HG03066 (cell line): ENCODE measurements around the gene TFEC.

ENCODE experiments used
- ATAC-seq: cut with Tn5 transposase; IDR thresholded peaks from one replicate; pipeline ENCODE4 v1.9.1; 2021; ENCODE audit warnings: low read depth; ENCODE audit not compliant: unreplicated experiment

Gene TFEC

DNA sequence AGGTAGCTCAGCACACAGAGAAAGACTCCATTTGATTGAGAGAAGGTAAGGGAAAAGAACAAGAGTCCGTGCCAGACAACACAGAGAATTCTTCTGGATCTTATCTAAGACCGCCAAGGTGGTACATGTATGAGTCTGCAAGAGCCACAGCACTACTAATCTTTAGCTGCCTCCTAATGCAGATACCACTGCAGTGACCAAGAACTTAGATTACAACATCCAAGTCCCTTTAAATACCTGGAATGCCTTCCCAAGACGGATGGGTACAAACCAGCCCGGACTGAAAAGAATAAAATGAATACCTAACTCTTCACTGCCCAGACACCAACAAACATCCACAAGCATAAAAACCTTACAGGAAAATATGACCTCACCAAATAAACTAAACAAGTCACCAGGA, 33.3 kb downstream of the TFEC start:
- ATAC-seq, result no peak

DNA sequence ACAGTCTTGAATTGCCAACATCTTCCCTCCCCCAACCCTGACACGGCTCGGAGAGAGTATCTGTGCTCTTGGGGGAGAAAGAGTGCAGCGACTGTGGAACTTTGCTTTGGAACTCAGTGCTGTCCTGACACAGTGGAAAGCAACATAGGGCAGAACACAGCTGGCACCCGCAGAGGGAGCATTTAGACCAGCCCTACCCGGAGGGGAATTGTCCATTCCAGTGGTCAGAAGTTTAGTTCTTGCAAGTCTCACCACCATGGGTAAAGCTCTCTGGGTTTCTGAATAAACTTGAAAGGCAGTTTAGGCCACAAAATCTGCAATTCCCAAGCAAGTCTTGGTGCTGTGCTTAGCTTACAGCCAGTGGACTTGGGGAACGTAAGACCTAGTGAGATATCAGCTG, 34.9 kb downstream of the TFEC start:
- no peak for ATAC-seq

DNA sequence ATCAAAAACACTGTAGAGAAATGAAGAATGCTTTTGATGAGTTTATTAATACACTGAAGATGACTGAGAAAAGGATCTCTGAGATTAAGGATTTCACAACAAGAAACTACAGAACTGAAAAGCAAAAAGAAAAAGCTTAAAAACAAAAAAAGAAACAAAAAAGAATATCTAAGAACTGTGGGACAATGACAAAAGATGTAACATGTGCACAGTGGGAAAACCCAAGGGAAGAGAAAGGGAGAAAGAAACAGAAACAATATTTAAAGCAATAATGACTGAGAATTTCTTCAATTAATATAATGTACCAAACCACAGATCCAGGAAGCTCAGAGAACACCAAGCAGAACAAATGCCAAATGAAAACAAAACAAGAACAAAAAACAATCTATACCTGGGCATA, 42.2 kb downstream of the TFEC start:
- no peak for ATAC-seq

DNA sequence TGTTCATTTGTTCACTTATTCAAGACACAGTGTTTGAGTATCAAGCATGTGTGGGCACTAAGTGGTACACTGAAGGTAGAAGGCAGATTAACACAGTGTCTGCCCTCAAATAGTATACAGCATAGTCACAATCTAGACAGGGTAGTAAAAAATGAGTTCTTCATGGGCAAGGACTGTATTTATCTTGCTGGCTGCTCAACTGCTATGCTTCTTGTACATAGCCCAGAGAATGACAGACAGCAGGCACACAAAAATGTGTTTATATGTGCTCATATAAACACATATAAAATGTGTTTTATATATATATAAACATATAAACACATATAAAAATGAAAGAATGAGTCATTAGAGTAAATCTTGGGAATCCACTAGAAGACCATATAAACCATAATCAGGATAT, 43.1 kb downstream of the TFEC start:
- no peak for ATAC-seq

DNA sequence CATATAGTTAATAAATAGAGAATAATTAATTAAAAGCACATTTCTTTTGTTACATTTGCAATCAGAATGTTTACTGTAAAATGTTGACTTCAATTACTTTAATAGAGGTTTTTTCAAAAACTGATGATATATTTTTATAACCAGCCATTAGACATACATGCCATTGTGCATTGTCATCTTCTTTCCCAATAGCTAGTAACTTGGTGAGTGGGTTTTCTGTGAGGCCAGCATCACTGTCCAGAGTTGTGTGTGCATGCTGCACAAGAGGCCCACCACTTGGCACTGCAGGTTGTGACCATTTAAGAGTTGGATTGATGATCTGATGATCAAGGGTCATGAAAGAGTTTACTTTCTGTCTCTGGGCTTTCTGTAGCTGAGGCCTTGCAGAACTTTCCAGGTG, 46.5 kb downstream of the TFEC start:
- ATAC-seq, result no peak

DNA sequence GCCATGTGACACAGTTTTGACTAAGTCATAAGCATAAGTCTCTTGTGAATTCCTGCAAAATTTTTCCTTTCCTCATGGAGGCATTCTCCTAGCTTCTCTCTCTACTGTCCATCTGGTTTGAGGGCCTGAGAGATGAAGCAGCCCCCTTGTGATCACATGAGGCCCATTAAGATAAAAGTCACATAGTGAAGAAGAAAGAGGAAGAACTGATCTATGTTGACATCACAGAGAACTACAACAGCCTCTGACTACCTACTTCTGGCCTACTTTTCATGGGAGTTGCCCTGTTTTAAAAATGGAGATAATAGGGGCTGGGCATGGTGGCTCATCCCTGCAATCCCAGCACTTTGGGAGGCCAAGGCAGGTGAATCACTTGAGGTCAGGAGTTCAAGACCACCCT, 50.4 kb downstream of the TFEC start:
- no peak for ATAC-seq

DNA sequence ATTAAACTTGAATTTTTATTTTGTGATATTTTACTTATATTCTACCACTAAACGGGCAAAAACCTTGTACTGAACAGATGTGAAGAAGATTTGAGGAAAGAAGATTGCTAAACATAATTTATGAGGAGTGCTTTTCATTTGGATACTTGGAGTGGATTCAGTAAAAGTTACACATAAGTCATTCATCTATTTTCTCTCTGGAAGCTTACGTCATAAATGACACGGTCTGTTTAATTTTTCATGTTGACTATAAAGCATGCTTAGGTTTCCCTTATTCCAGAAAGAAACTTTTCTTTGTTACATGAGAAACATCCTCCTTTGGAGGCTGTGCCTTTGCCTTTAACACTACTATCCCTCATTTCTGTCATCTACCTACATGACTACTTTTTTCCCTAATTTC, 53.9 kb downstream of the TFEC start:
- no peak for ATAC-seq

DNA sequence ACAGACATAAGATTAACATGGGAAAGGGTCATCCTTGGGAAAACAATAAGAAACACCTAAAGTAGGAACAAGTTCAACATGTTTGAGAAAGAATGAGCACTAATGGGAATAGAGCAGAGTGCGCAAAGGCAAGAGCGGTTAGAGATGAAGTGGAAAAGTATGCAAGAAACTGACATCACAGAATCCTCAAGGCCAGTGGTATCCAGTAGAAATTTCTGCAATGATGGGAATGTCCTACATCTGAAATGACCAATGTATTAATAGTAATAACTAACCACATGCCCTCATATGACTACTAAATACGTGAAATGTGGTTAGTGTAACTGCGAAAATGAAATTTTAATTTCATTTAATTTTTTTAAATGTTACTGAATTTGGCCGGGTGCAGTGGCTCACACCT, 54.8 kb downstream of the TFEC start:
- ATAC-seq, result no peak

DNA sequence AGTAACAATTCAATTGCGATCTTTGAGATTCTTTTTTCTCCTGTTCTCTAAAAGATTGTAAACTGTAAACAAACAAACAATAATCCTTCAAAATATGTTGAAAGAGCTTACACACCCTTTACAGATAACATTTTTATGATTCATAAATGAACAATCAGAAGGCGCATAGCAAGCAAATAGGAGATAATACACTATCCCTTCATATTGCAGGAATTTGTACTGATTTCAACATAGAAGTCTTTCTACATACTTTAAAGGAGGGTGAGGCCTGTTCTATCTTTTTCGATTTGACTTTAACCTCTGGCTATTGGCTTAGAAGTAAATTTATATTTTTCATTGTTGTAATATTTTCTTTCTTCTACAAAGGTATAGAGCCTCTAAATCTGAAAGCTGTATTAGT, 57.2 kb downstream of the TFEC start:
- ATAC-seq, result no peak

DNA sequence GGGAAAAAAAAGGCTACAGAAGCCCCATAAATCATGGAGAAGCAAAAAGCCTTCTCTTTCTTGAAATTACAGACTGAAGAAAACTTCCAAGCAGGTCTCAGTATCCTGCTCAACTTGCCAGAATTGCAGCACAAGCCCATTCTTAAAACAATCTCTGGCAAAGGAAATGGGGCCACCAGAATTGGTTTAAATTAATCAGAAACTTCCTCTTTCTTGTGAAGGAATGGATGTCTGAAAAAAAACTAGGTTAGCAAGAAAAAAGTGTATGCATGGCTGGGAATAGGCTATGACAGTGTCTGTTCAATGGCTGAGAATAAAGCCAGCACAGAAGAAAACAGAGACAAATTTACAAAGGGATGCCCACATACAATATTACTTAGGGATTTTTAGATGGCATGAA, 59.1 kb downstream of the TFEC start:
- no peak for ATAC-seq

DNA sequence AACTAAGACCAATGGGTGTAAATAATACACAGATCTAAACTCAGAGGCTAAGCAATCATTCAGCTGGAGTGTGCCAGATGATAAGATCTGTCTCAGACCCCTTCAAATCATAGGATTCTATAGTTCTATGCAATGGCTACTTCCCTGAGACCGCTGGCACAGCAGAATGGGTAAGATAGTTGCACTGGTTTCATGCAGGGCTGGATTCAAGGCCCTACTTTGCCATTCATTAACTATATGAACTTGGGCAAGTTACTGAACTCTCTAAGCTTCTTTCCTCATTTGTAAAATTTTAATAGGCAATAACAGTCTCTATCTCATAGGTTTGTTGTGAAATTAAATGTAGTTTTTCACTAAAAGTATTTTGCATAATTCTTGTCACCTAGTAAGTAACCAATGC, 62.0 kb downstream of the TFEC start:
- no peak for ATAC-seq

DNA sequence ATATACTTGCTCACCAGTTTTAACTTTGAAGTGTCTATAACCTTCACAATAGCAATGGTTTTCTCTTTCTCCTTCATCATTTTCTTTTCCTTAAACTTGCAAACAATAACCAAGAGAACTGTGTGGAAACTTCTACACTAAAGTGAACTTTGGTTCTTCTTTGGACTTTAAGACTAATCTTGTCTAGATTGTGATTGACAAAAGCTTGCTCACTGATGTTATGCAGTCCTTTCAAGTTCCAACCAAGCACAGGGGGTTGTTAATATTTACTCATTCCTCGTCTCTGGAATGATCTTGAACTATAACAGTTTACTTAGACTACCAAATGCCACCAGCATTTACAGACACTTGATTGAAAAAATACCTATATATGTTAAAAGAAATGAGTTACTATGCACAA, 62.4 kb downstream of the TFEC start:
- ATAC-seq, result no peak

DNA sequence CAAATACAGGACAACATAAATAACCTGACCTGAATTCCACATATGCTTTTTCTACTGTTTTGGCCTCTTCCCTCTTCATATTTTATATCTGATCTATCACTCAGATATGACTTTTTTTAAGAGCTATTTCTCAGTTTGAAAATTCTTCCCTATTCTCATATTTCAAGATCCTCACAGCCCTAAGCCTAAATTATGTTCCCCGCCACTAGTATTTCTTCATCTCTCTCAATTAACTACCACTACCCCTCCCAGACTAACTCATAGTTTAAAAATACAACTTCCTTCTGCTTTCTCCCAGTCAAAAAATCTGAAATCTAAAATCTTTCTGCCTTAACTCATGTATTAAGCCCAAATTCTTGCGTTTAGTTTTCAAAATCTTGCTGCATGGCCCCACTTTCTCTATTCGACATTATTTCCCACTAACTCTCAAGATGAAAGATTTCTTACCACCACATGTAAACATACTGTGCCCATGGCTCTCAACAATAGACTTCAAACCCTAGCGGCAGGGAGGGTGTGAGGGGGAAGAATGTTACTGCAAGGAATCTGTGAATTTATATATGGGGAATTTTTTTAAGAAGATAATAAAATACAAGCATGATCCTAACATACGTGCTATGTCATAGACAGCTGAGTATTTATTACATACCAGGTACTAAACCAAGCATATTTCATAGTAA, 64.6 kb downstream of the TFEC start:
- ATAC-seq, result no peak

DNA sequence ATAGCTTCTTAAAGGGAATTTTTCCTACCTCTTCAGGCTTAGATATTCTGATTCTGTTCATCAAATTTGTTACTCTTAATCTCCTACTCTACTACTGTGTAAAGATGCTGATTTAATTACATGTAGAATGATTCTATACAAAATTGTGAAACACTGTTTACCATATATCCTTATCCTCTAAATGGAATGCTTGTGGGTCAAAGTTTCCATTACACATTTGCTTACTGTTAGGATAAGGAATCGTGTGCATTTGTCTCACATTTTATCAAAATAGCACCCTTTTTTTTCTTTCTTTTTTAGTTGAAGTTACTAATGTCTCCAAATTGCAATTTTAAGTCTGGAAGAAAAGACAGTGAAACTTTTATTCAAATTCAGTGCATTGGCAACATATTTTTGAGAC, 65.3 kb downstream of the TFEC start:
- no peak for ATAC-seq

DNA sequence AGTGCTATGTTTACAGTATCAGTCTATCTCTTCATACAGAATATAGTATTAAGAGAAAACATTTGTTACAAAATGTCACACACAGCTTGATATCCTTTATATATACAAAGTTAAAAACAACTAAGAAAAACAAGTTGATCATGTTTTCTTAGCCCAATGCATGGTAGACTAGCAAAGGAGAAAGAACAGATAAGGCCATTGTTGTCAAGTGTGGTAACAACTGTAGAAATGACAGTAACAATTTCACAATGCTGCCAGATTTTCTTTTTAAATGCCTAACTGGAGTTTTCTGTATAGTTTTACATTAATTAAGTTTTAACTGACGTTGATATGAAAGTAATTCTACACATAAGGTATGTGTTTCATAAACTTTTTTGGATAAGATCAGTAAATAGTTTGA, 65.8 kb downstream of the TFEC start:
- ATAC-seq, result no peak

DNA sequence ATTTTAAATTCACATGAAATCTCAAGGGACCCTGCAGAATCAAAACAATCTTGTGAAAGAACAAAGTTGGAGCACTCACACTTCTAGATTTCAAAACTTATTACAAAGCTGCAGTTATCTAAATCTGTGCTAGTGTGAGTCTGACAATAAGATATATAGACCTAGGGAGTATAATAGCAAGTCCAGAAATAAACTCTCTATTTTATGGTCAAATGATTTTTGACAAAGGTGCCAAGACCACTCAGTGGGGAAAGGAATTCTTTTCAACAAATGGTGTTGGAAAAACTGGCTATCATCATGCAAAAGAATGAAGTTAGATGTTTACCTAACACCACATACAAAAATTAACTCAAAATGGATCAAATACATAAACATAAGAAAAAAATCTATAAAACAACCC, 68.2 kb downstream of the TFEC start:
- ATAC-seq, result no peak

DNA sequence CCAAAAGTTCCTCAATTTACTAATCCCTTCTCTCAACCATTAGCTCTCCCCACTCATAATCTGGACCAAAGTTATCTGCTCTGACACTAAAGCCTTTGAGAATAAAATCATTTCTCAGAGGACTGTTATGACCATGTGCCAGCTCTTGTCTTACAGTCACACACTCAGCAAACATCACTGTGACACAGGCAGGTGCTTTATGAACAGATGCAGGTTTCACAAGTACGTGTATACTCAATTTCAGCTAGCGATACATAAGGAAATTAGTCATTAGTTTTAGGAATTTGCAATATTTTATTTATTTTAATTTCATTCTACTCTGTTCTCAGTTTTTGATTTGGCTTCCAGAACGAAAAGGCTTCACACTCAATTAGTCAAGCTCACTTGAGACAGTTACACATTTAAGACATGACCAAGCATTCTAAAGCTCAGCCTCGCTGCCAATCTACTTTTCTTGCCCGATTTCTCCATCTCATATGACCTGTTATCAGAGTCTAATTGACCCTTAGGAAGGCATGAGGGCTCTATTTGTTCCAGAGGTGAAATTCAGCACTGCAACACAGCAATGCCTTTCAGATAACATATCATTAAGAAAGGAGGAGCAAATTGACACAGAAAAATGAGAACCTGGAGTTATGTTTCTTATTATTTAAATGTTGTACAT, 76.8 kb downstream of the TFEC start:
- no peak for ATAC-seq

DNA sequence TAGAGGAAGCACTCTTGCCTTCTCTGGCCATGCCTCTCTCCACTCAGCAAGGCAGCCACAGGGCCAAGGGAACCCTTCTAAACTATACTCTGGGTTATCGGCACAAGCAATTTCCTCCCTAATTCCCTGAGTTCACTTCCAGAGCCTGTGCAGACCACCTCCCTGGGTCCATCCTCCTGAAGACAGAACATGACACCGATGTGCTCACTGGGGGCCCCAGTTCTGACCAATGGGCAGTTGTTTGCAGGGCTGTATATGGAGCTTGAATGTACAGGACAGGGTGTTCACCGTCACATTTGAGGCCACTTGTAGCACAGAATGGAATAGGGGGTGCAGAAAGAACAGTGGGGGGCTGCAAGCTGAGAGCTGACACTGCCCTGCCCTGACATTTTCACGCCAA, 77.7 kb downstream of the TFEC start:
- ATAC-seq, result no peak

DNA sequence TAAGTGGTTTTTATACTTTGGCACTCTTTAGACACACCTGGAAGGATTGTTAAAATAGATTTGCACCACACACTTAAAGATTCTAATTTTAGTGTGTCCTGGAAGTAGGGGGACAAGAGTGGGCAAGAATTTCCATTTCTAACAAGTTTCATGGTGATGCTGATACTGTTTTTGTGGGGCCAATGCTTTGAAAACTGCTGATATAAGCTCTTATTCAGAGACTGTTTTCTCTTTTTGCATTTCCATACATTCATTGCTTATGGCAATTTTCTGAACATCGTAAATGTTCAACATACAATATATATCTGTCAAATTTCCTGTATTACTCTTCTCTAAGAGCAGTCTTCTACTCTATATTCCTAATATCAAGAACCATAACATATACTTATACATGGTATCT, 79.0 kb downstream of the TFEC start:
- ATAC-seq, result no peak

DNA sequence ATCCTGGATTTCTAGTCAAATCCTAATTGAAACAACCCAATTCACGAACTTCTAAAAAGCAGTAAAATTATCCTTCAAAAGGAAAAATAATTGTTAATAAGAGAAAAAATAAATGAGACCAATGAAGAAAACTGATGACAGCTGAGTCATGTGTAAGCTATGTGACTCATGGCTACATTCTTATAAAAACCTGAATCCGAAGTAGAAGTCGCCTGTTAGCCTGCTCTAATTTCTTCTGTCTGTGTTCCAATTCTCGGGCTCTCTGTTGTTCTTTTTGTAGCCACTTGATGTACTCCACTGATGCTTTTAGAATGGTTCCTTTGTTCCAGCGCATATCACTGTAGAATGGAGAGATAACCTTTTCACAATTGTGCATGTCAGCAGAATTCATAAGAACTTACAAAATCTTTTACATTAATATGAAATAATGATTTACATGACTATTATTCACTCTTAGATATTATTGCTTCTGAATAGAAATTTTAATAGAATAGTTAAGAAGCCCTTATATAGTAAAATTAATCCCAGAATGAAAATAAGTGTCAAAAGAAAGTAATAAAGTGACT, 88.8 kb downstream of the TFEC start:
- no peak for ATAC-seq

DNA sequence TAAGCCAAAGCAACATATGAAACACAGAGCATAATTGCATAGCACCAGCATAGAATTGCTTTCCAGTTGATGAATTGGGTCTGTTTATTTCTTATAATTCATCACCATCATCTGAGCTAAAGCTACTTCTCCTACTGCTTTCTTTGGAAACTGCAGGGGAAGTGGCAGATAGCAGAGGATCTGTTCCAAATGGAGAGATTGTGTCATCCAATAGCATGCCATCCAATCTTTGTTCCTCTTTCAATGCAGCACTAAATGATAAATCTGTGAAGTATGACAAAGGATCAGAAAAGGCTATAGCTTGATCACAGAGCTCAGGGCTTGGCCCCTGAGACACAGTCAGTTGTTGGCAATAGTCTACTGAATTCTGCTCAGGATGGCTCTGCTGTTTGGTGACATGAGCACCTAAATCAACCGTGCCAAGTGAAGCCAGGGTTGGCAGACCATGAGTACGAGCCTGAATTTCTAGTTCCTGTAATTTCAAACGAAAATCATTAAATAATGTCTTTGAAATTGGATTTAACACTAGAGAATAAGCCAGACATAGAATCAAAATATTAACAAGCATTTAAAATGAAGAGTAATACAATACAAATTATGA, 90.0 kb downstream of the TFEC start:
- ATAC-seq, result no peak

DNA sequence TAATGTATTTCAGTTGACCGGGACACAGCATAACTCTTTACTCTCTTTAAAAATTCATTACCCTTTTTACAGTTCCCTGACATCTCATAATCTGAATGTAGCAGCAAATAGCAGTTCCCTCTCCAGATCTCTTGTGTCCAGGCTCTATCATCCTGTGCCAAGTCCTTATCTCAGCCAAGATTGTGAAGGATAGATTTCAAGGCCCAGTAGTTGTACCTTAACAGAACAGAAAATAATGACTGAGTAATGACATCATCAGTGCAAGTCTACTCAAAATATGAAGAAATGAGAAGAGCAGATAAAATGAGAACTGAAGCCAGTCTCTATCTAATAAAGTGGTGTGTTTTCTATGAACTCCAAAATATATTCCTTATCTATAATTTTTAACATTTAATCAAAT, 92.6 kb downstream of the TFEC start:
- ATAC-seq, result no peak
